Ishikawa (cell line): ENCODE measurements around the gene IGSF23.

Experiments used
- CEBPB ChIP-seq: IDR thresholded peaks from 2 replicates; pipeline ENCODE4 v1.6.1; 2012
- CREB1 ChIP-seq: IDR thresholded peaks from 2 replicates; pipeline ENCODE4 v1.6.1; 2012; ENCODE audit warnings: low read depth
- EGR1 ChIP-seq: IDR thresholded peaks from 2 replicates; pipeline ENCODE4 v1.6.1; 2012
- EP300 ChIP-seq: IDR thresholded peaks from 2 replicates; pipeline ENCODE4 v1.6.1; 2012; ENCODE audit warnings: borderline replicate concordance
- FOXM1 ChIP-seq: IDR thresholded peaks from 2 replicates; pipeline ENCODE4 v1.6.1; 2012; ENCODE audit warnings: low read depth, borderline replicate concordance
- MAX ChIP-seq: IDR thresholded peaks from 2 replicates; pipeline ENCODE4 v1.6.1; 2012
- NFIC ChIP-seq: IDR thresholded peaks from 2 replicates; pipeline ENCODE4 v1.6.1; 2012
- RAD21 ChIP-seq: IDR thresholded peaks from 2 replicates; pipeline ENCODE4 v1.6.1; 2012; ENCODE audit warnings: low read depth
- REST ChIP-seq: IDR thresholded peaks from 2 replicates; pipeline ENCODE4 v1.6.1; 2012; ENCODE audit warnings: low read depth, mild to moderate bottlenecking
- TAF1 ChIP-seq: IDR thresholded peaks from 2 replicates; pipeline ENCODE4 v1.6.1; 2012; ENCODE audit warnings: low read depth, mild to moderate bottlenecking
- TCF12 ChIP-seq: IDR thresholded peaks from 2 replicates; pipeline ENCODE4 v1.6.1; 2012; ENCODE audit warnings: low read depth
- TEAD4 ChIP-seq: IDR thresholded peaks from 2 replicates; pipeline ENCODE4 v1.6.1; 2012
- USF1 ChIP-seq: IDR thresholded peaks from 2 replicates; pipeline ENCODE4 v1.6.1; 2012
- YY1 ChIP-seq: IDR thresholded peaks from 2 replicates; pipeline ENCODE4 v1.6.1; 2012; ENCODE audit warnings: low read depth
- ZBTB7A ChIP-seq: IDR thresholded peaks from 2 replicates; pipeline ENCODE4 v1.6.1; 2012; ENCODE audit warnings: low read depth

Gene IGSF23

DNA sequence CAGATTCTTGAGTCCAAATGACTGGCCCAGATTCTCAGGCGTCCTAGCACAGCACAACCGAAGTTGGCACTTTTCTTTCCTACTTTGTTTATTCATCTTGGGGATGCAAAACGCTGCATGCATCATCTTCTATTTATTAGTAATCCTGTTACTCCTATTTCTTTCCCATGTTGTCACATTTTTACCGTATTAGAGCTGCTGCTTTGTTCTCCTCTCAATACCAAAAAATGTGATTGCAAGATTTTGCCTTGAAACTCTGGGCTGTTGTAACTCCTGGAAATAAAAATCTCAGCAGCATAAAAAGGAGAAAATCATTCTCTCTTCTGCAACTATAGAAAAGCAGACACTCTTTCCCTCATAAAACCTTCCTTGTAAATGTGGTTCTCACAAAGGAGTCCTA lies 12.9 kb upstream of the IGSF23 start:
- no peak for TF ChIP-seq NFIC
- TF ChIP-seq EGR1 = no peak
- no peak for TF ChIP-seq EP300
- TF ChIP-seq ZBTB7A = no peak
- no peak for TF ChIP-seq CREB1
- no peak for TF ChIP-seq RAD21
- no peak for TF ChIP-seq CEBPB

GRCh38 chr19:44602081-44602480 lies 11.3 kb upstream of the IGSF23 start:
- TF ChIP-seq RAD21 = no peak
- 0 out of 2 replicates have a peak, but pooled peaks have one; percentile 17 for TF ChIP-seq YY1
- peak; percentile 20; the same call in 1 of the 2 replicates for TF ChIP-seq TEAD4
- no peak for TF ChIP-seq ZBTB7A
- peak; percentile 48 for TF ChIP-seq USF1
- TF ChIP-seq MAX = peak; percentile 59; the same call in 1 of the 2 replicates

DNA sequence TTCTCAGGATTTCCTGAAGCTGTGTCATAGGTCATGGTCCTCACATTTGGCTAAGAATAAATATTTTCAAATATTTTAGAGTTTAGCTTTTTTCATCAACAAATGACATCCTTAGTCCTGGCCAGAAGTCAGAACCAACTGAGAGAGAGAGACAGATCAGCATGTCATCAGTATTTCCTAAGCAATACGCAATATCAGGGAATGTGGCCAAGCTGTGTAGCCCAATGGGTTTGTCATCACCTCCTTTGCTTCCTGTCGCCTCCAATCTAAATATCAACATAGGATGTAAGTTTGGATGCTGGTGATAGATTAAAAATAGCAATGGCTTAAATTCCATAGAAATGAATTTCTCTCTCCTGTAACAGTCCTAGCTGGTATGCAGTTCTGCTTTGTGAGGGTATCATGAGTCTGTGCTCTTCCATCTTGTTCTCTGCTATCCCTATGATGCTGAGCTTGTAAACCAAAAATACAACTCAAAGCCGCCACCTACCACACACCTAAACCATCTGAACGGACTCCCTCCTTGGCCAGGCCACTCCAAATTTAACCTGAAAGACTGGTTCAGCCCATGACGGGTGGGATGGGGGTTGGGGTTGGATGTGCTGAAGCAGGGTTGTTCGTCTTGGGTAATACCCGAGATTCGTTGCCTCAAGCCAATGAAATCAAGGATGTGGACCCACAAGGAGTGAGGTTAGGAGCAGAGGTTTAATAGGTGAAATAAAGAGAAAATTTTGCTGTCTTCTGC lies 10.0 kb upstream of the IGSF23 start:
- TF ChIP-seq TAF1 (no peak), USF1 (no peak), REST (no peak), CEBPB (no peak), FOXM1 (no peak), EGR1 (no peak), CREB1 (no peak), RAD21 (no peak), TCF12 (no peak), TEAD4 (no peak), NFIC (no peak), MAX (no peak), YY1 (no peak), ZBTB7A (no peak), EP300 (no peak)

GRCh38 chr19:44604241-44604640 lies 9.1 kb upstream of the IGSF23 start:
- TF ChIP-seq CREB1 (no peak), EGR1 (no peak), TEAD4 (no peak), REST (no peak), MAX (no peak), CEBPB (no peak), ZBTB7A (no peak), RAD21 (no peak), TAF1 (no peak), EP300 (no peak), NFIC (no peak), FOXM1 (no peak), YY1 (no peak), TCF12 (no peak), USF1 (no peak)

- no peak for TF ChIP-seq MAX
- TF ChIP-seq CREB1 = no peak
- no peak for TF ChIP-seq EP300
- TF ChIP-seq TEAD4 = no peak
- TF ChIP-seq ZBTB7A = no peak
- no peak for TF ChIP-seq YY1
- TF ChIP-seq RAD21 = no peak
- TF ChIP-seq USF1 = no peak
- no peak for TF ChIP-seq REST
- no peak for TF ChIP-seq TCF12
- no peak for TF ChIP-seq FOXM1
- TF ChIP-seq TAF1 = no peak
- no peak for TF ChIP-seq CEBPB
- TF ChIP-seq EGR1 = no peak
- TF ChIP-seq NFIC = no peak
Observed at GRCh38 chr19:44605547-44605946, 7.8 kb upstream of the IGSF23 start.
